Measurements from ENCODE around the gene PEG3.

Gene PEG3

GRCh38 chr19:56806639-56807038, 33.9 kb downstream of the PEG3 start:
- DNase-seq = no peak

Measured in SIG-M5 (cell line).